Smooth muscle cell (in vitro differentiated cells): Measurements from ENCODE around the gene SMTNL1. TPM values are rescaled to one million over a fixed set of nuclear protein-coding genes. Genes with fewer than 3 reads are reported as not detected.

Experiments used
- DNase-seq: peaks from one replicate; lab custom pipeline; 2025; ENCODE audit not compliant: unreplicated experiment; lab: John Stamatoyannopoulos, UW
- H2AFZ ChIP-seq: fragments of 200-600 bp; sonication (generic); 2 replicates; pipeline ENCODE4 v1.6.0; 2016; ENCODE audit warnings: antibody characterized with exemption, low read depth, mild to moderate bottlenecking
- H3F3A ChIP-seq: fragments of 200-600 bp; sonication (generic); 2 replicates; pipeline ENCODE4 v1.6.0; 2017; ENCODE audit warnings: antibody characterized with exemption, low read depth
- H3K27ac ChIP-seq: fragments of 200-600 bp; sonication (generic); 2 replicates; pipeline ENCODE4 v1.5.1; 2016; ENCODE audit warnings: low read depth, mild to moderate bottlenecking
- H3K27me3 ChIP-seq: fragments of 200-600 bp; sonication (generic); 2 replicates; pipeline ENCODE4 v1.6.1; 2016; ENCODE audit warnings: low read depth, mild to moderate bottlenecking
- H3K36me3 ChIP-seq: fragments of 200-600 bp; sonication (generic); 2 replicates; pipeline ENCODE4 v1.5.1; 2016; ENCODE audit warnings: low read depth
- H3K4me1 ChIP-seq: fragments of 200-600 bp; sonication (generic); 2 replicates; pipeline ENCODE4 v1.5.1; 2016; ENCODE audit warnings: low read depth
- H3K4me2 ChIP-seq: fragments of 200-600 bp; sonication (generic); 2 replicates; pipeline ENCODE4 v1.6.0; 2016; ENCODE audit warnings: mild to moderate bottlenecking
- H3K4me3 ChIP-seq: fragments of 200-600 bp; sonication (generic); 2 replicates; pipeline ENCODE4 v1.5.1; 2016; ENCODE audit warnings: mild to moderate bottlenecking
- H3K79me2 ChIP-seq: fragments of 200-600 bp; sonication (generic); 2 replicates; pipeline ENCODE4 v1.6.0; 2016; ENCODE audit warnings: low read depth, mild to moderate bottlenecking
- H3K9ac ChIP-seq: fragments of 200-600 bp; sonication (generic); 2 replicates; pipeline ENCODE4 v1.6.0; 2016; ENCODE audit warnings: low read depth
- H3K9me3 ChIP-seq: fragments of 200-600 bp; sonication (generic); replicated peaks from 2 replicates; pipeline ENCODE4 v1.5.1; 2016; ENCODE audit warnings: low read depth
- H4K20me1 ChIP-seq: fragments of 200-600 bp; sonication (generic); 2 replicates; pipeline ENCODE4 v1.6.0; 2016; ENCODE audit warnings: low read depth
- CTCF ChIP-seq: fragments of 200-600 bp; sonication (generic); IDR thresholded peaks from 2 replicates; pipeline ENCODE4 v1.5.1; 2017; ENCODE audit warnings: borderline replicate concordance, mild to moderate bottlenecking, antibody characterized with exemption; ENCODE audit not compliant: insufficient read depth, poor library complexity, severe bottlenecking
- WGBS: methylation state at CpG from one replicate; pipeline ENCODE4 v1.1.7; 2016; ENCODE audit warnings: low lambda C conversion rate; 5-methylcytosine and 5-hydroxymethylcytosine counted together
- polyA plus RNA-seq: library from polyadenylated mRNA; unstranded; fragments of >200 nt; fragmentation: Nextera tagmentation; extraction: Ambion mirVana; gene quantifications from 2 replicates; pipeline ENCODE4 v1.2.1, GENCODE V29; 2016
- total RNA-seq: library from RNA; depleted of rRNA; stranded (reverse); fragments of >200 nt; gene quantifications from 2 replicates; pipeline ENCODE4 v1.2.3, GENCODE V29; 2014

Gene SMTNL1
- total and polyA plus RNA-seq, 2 experiments from 2014 or later, result not detected

GRCh38 chr11:57566905-57567514 is 29.6 kb downstream of the SMTNL1 start:
- H3K4me2 ChIP-seq, result peak overlapping the region; percentile 95
- WGBS, result 46% methylated on average over 15 of the region's 15 CpGs
- no peaks in the 10 kb centered on the region for H3K27me3 ChIP-seq
- H4K20me1 ChIP-seq, result no peaks in the 10 kb centered on the region
- H2AFZ ChIP-seq, result peak overlapping the region; percentile 98
- H3K36me3 ChIP-seq, result no peaks in the 10 kb centered on the region
- H3K4me3 ChIP-seq, result peak overlapping the region; percentile 81
- H3K4me1 ChIP-seq, result peaks cover 9% of the 10 kb centered on the region
- no peaks in the 10 kb centered on the region for H3K9me3 ChIP-seq
- no peaks in the 10 kb centered on the region for H3K79me2 ChIP-seq
- no peak for DNase-seq
- no peak overlapping the region for H3K27ac ChIP-seq
- H3K9ac ChIP-seq, result no peak overlapping the region
- H3F3A ChIP-seq, result peaks cover 4% of the 10 kb centered on the region
- TF ChIP-seq CTCF, result no peak

- TF ChIP-seq CTCF, result no peak
- Histone ChIP-seq H3K9ac (peak within 1 kb of the TSS; percentile 42), H3K79me2 (no peaks in the 10 kb centered on the region), H2AFZ (peak within 1 kb of the TSS; percentile 98), H3K27ac (no peak within 1 kb of the TSS), H3K4me3 (peak within 1 kb of the TSS; percentile 81), H3K27me3 (no peaks in the 10 kb centered on the region), H3K4me1 (peaks cover 9% of the 10 kb centered on the region), H3K9me3 (no peaks in the 10 kb centered on the region), H3K4me2 (peak within 1 kb of the TSS; percentile 95), H3K36me3 (no peaks in the 10 kb centered on the region), H4K20me1 (no peaks in the 10 kb centered on the region), H3F3A (peaks cover 4% of the 10 kb centered on the region)
- under 1% methylated on average over 48 of the region's 92 CpGs for WGBS
- DNase-seq, result peak; percentile 46
These were observed 30.3 kb downstream of the SMTNL1 start, which contains the start of gene UBE2L6 for GRCh38 chr11:57567515-57568329. Gene UBE2L6 (minus strand): TSS chr11:57567672. CDS start chr11:57567611, 61 bp downstream.

- no peak overlapping the region for H3K9ac ChIP-seq
- WGBS, result 44% methylated on average over 6 of the region's 6 CpGs
- no peak overlapping the region for H3K27ac ChIP-seq
- H3K4me1 ChIP-seq, result peaks cover 9% of the 10 kb centered on the region
- H3K4me2 ChIP-seq, result peak overlapping the region; percentile 95
- H3K79me2 ChIP-seq, result no peaks in the 10 kb centered on the region
- no peaks in the 10 kb centered on the region for H3K9me3 ChIP-seq
- peak overlapping the region; percentile 81 for H3K4me3 ChIP-seq
- H2AFZ ChIP-seq, result peak overlapping the region; percentile 98
- peaks cover 4% of the 10 kb centered on the region for H3F3A ChIP-seq
- DNase-seq, result peak; percentile 62
- H3K27me3 ChIP-seq, result no peaks in the 10 kb centered on the region
- no peaks in the 10 kb centered on the region for H3K36me3 ChIP-seq
- peak; percentile 88 for TF ChIP-seq CTCF
- no peaks in the 10 kb centered on the region for H4K20me1 ChIP-seq
These were observed 31.0 kb downstream of the SMTNL1 start for GRCh38 chr11:57568330-57568766.
